Stomach (tissue), 4 donors: ENCODE measurements around the gene TP53RK.

ENCODE experiments used
- CTCF ChIP-seq, 7 experiments: fragments of 450-650 bp in 4 of 7; fragments of 200-600 bp in 3 of 7; sonication (generic) in 3 of 7; IDR thresholded peaks; one replicate each; pipeline ENCODE4 v1.5.1; 2016 to 2019; ENCODE audit warnings: antibody characterized with exemption in 7 of 7, control low read depth in 2 of 7, mild to moderate bottlenecking in 1 of 7
- POLR2A ChIP-seq, 4 donors: fragments of 450-650 bp; IDR thresholded peaks; one replicate each; pipeline ENCODE4 v1.6.1; 2016; ENCODE audit warnings: antibody characterized with exemption in 4 of 4, control low read depth in 2 of 4, mild to moderate bottlenecking in 1 of 4, moderate library complexity in 1 of 4

DNA sequence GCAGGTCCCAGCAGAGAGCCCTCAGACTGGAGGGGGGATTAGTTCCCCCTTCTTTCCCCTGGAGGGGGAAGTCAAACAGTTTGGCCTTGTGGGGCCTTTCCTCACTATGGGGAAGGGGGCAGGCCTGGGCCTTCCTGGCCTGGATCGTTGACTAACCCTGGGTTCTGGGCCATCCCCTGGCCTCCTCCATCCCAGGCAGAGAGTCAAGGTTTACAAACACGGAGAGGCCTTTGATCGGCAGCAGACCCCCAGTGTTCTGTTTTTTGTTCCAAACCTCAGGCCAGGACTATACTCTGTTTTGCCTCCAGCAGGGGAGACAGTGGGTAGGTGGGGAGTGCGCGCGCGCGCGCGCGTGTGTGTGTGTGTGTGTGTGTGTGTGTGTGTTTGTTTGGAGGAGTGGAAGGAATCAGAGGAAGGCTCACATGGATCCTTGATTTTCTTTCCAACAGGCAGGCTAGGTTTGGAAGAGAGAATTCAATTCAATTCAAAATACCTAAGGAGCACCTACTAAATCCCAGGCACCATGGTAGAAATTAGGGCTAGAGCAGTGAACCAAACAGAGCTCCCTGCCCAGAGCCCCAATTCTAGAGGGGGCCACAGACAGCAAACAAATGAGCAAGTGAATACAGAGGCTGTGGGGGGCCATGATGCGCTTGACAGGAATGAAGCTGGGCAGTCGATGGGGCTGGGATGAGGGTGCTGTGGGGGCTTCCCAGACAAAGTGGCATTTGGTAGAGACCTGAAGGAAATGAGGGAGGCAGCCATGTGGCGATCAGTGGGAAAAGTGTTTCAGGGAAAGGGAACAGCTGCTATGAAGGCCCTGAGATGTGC is 14.8 kb downstream of the TP53RK start:
- TF ChIP-seq POLR2A (IDR thresholded peaks at IDR 0.05) (no peak), CTCF (IDR thresholded peaks at IDR 0.05) (no peak)
